GF-D8 (cell line): ENCODE data around the gene SLC25A26.
"Not testable (repeated sequence)": the region's sequence is repeated elsewhere in the genome, so short reads cannot be mapped to it uniquely, and the experiment has no call there.

ENCODE experiments used
- DNase-seq: peaks from one replicate; lab custom pipeline; 2025; lab: John Stamatoyannopoulos, UW

SLC25A26 gene

GRCh38 chr3:66220602-66221377 lies at the start of gene SLC25A26:
SLC25A26 (plus strand) TSS chr3:66221001; CDS start chr3:66221095, 94 bp downstream.
- peak; percentile 74 for DNase-seq

- no peak for DNase-seq
Measured at GRCh38 chr3:66172394-66172793, 48.4 kb upstream of the SLC25A26 start.

GRCh38 chr3:66177026-66177425 lies 43.8 kb upstream of the SLC25A26 start:
- no peak for DNase-seq

GRCh38 chr3:66178206-66178605 lies 42.6 kb upstream of the SLC25A26 start:
- no peak for DNase-seq

- DNase-seq: no peak
Measured at GRCh38 chr3:66179793-66180192, 41.0 kb upstream of the SLC25A26 start.

GRCh38 chr3:66181764-66182163 lies 39.0 kb upstream of the SLC25A26 start:
- no peak for DNase-seq

- no peak for DNase-seq
Measured at GRCh38 chr3:66182246-66182645, 38.6 kb upstream of the SLC25A26 start.

- DNase-seq: no peak
Measured at GRCh38 chr3:66186545-66186944, 34.3 kb upstream of the SLC25A26 start.

- DNase-seq: no peak
Measured at GRCh38 chr3:66195347-66195783, 25.4 kb upstream of the SLC25A26 start.

- DNase-seq: no peak
Measured at GRCh38 chr3:66196633-66197032, 24.2 kb upstream of the SLC25A26 start.

- no peak for DNase-seq
Measured at GRCh38 chr3:66198437-66199088, 22.2 kb upstream of the SLC25A26 start.

GRCh38 chr3:66199089-66199473 lies 21.7 kb upstream of the SLC25A26 start:
- no peak for DNase-seq

- no peak for DNase-seq
Measured at GRCh38 chr3:66200147-66200546, 20.7 kb upstream of the SLC25A26 start.

- no peak for DNase-seq
Measured at GRCh38 chr3:66200786-66201185, 20.0 kb upstream of the SLC25A26 start.

GRCh38 chr3:66203275-66203674 lies 17.5 kb upstream of the SLC25A26 start:
- no peak for DNase-seq

GRCh38 chr3:66206806-66207205 lies 14.0 kb upstream of the SLC25A26 start:
- DNase-seq: no peak

- DNase-seq: no peak
Measured at GRCh38 chr3:66208189-66208588, 12.6 kb upstream of the SLC25A26 start.

GRCh38 chr3:66210687-66211295 lies 10.0 kb upstream of the SLC25A26 start:
- DNase-seq: no peak

GRCh38 chr3:66211779-66212178 lies 9.0 kb upstream of the SLC25A26 start:
- no peak for DNase-seq

- DNase-seq: no peak
Measured at GRCh38 chr3:66215106-66215505, 5.7 kb upstream of the SLC25A26 start.

GRCh38 chr3:66220066-66220465 lies 735 bp upstream of the SLC25A26 start:
- no peak for DNase-seq

- DNase-seq: no peak
Measured at GRCh38 chr3:66224220-66224619, 3.4 kb downstream of the SLC25A26 start.

- DNase-seq: not testable (repeated sequence)
Measured at GRCh38 chr3:66226093-66226492, 5.3 kb downstream of the SLC25A26 start.
